C1 segment of cervical spinal cord (tissue), 14 donors: ENCODE data around the gene SLC25A25.
A peak's percentile ranks its signal among the peaks of the same experiment; 100 is the strongest.
"Not testable (repeated sequence)": the region's sequence is repeated elsewhere in the genome, so short reads cannot be mapped to it uniquely, and the experiment has no call there.

Experiments
- DNase-seq, 14 donors: peaks; one replicate each; lab custom pipeline; 2025; lab: John Stamatoyannopoulos, UW

The SLC25A25 gene

GRCh38 chr9:128067645-128068385, at the start of gene SLC25A25:
SLC25A25 (plus strand) TSS chr9:128068232; CDS start chr9:128068320, 88 bp downstream.
- DNase-seq = peak; percentile 80 to 99 (median 98)

GRCh38 chr9:128020692-128021091, 47.3 kb upstream of the SLC25A25 start:
- no peak for DNase-seq

GRCh38 chr9:128021098-128021497, 46.9 kb upstream of the SLC25A25 start:
- DNase-seq = no peak

GRCh38 chr9:128022886-128023285, 45.1 kb upstream of the SLC25A25 start:
- DNase-seq = no peak

DNA sequence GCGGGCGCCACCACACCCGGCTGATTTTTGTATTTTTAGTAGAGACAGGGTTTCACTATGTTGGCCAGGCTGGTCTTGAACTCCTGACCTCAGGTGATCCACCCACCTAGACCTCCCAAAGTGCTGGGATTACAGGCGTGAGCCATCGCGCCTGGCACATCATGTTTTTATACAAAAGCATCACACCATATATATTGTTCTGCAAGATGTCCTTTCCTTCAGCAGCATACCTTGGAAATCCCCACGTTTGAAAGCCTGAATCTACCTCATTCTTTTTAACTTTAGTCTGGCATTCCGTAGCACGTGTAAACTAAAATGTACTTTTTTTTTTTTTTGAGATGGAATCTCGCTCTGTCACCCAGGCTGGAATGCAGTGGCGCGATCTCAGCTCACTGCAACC, 44.4 kb upstream of the SLC25A25 start:
- not testable (repeated sequence) for DNase-seq

DNA sequence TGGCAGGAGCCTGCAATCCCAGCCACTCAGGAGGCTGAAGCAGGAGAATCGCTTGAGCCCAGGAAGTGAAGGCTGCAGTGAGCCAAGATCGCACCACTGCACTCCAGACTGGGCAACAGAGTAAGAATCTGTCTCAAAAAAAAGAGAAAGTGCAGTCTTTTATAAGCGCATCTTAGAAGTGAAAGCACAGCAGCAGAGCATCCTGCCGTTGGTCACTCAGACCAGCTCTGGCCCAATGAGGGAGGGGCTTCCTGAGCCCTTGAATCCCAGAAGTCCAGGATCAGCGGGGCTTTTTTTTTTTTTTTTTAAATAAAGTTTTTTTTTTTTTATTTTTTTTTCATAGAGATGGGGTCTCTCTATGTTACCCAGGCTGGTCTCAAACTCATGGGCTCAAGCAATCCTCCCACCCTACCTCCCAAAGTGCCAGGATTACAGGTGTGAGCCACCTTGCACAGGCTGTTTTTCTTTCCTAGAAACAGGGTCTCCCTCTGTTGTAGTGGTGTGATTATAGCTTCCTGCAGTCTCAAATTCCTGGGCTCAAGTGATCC, 43.2 kb upstream of the SLC25A25 start:
- DNase-seq = no peak

DNA sequence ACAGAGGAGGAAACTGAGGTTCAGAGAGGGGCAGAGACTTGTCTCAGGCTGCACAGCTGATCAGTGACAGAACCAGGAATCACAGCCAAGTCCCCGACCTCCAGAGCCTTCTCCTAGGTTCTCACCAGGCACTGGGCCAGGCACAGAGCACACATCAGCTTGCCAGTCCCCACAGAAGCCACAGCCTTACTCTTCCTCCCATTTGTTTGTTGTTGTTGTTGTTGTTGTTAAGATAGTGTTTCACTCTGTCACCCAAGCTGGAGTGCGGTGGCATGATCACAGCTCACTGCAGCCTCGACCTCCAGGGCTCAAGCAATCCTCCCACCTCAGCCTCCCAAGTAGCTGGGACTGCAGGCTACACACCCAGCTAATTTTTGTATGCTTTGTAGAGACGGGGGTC, 42.3 kb upstream of the SLC25A25 start:
- no peak for DNase-seq

DNA sequence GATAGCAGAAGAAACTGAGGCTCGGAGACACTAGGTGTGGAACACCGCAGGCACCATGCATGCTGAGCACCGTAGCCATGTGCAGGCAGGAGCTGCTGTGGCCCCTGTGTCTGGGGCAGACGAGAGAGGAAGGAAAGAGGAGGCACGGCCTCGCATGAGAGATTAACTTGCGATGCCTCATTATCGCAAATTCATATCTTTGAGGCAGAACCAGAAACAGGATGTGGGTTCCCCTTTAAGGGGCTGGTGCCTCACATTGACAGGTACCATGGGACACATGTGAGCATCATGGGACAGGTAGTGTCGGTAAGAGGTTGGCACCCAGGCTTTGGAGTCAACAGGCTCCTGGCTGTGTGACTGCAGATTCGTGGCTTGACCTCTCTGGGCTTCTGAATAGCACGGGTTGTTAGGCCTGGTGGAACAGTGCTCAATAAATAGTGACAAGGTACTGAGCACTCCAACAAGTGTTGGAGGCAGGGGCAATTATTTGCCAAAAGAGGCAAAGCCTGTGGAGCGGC, 41.7 kb upstream of the SLC25A25 start:
- no peak for DNase-seq

- DNase-seq = no peak
These were observed 41.1 kb upstream of the SLC25A25 start for GRCh38 chr9:128026773-128027541.

DNA sequence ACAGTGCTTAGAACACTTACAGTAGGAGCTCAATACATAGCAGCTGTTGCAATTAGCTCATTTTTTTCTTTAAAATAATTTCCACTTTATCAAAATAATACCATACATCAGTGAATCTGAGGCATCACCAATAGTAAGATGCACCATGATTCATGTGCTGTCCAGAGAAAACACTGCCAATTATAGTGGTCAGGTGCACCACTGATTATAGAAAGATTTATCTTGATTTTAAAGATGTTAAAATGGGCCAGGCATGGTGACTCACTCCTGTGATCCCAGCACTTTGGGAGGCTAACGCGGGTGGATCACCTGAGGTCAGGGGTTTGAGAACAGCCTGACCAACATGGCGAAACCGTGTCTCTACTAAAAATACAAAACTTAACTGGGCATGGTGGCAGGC, 40.3 kb upstream of the SLC25A25 start:
- no peak for DNase-seq

DNA sequence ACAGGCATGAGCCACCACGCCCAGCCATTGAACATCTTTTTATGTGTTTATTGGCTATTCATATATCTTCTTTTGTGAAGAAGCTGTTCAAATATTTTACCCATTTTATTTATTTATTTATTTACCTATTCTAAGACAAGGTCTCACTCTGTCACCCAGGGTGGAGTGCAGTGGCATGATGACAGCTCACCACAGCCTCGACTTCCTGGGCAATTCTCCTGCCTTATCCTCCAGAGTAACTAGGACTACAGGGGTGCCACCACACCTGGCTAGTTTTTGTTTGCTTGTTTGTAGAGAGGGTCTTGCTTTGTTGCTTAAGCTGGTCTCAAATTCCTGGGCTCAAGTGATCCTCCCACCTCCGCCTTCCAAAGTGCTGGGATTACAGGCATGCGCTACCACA, 34.4 kb upstream of the SLC25A25 start:
- DNase-seq = no peak

GRCh38 chr9:128034821-128035652, 33.0 kb upstream of the SLC25A25 start:
- peak in 12 of 14 donors; percentile 7 to 74 (median 50) for DNase-seq

GRCh38 chr9:128036522-128036921, 31.5 kb upstream of the SLC25A25 start:
- not testable (repeated sequence) for DNase-seq

DNA sequence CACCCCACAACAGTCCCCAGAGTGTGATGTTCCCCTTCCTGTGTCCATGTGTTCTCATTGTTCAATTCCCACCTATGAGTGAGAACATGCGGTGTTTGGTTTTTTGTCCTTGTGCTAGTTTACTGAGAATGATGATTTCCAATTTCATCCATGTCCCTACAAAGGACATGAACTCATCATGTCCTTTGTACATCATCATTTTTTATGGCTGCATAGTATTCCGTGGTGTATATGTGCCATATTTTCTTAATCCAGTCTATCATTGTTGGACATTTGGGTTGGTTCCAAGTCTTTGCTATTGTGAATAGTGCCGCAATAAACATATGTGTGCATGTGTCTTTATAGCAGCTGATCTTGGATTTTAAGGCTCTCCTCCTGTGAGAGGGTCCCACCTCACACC, 27.2 kb upstream of the SLC25A25 start:
- DNase-seq = not testable (repeated sequence)

DNA sequence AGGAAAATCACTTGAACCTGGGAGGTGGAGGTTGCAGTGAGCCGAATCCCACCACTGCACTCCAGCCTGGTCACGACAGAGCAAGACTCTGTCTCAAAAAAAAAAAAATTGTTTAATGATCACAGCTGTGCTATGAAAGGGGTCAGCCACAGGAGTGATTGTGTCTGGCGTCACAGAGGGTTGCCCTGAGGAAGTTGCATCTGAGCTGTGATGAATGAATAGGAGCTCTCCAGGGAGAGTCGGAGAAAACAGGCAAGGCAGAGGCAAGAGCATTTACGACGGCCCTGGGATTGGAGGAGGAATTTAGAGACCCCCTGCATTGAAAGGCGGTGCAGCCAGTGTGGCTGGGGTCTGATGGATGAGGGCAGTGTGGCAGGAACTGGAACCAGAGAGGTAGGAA, 26.0 kb upstream of the SLC25A25 start:
- no peak for DNase-seq

DNA sequence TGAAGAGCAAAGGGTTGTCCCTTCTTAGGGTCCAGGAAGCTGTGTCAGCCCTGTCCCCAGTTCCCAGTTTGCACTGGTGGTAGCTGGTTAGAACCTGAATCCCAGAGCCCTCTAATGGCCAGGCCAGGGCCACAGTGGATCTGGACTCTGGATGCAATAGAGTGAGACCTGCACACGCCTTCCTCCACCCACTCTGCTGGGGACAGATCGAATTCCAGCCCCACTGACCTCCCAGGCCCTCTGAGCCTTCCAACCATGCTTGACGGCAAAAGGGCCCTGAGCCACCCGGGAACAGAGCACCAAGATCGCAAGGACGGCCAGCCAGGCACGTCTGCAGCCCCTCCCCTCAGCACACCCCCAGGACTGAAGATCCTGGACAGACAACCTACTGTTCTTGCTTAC, 24.6 kb upstream of the SLC25A25 start:
- no peak for DNase-seq

GRCh38 chr9:128045409-128045808, 22.6 kb upstream of the SLC25A25 start:
- DNase-seq = not testable (repeated sequence)

DNA sequence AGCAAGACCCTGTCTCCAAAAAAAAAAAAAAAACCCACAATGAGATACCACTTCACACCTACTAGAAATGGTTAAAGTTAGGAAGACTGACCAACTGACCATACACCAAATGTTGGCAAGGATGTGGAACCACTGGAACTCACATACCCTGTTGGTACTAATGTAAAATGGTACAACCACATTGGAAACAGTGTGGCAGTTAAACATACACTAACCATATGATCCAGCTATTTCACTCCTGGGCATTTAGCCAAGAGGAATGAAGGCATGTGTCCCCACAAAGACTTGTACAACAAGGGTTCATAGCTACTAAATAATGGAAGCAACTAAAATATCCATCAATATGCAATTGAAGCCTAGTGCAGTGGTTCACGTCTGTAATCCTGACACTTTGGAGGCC, 22.2 kb upstream of the SLC25A25 start:
- no peak for DNase-seq

DNA sequence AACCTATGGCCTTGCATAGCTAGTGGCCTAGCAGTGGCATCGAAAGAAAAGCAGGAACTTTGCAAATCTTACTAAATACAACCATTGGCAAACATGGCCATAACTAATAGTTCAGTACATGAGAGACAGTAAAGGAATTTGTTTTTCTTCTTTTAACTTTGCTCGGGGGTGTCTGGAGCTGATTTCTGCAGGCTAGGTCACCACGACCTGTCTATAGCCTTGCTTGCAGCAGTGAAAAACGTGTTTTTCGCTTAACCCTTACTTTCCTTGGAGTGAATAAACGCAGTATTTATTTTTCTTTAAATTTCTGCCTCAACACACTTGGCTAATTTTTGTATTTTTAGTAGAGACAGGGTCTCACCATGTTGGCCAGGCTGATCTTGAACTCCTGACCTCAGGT, 20.8 kb upstream of the SLC25A25 start:
- DNase-seq = no peak

- DNase-seq = no peak
These were observed 19.4 kb upstream of the SLC25A25 start for GRCh38 chr9:128048663-128049062.

- no peak for DNase-seq
These were observed 18.2 kb upstream of the SLC25A25 start for GRCh38 chr9:128049843-128050242.
